Stimulated activated CD8-positive, alpha-beta memory T cell treated with anti-CD3 and anti-CD28 coated beads, Interleukin-12 subunit alpha, Interleukin-12 subunit beta, amount 100 ng/mL, for 24 hours (primary cell): Measurements from ENCODE around the gene CES5A.
"Not testable (repeated sequence)": the region's sequence is repeated elsewhere in the genome, so short reads cannot be mapped to it uniquely, and the experiment has no call there.

Source experiments
- DNase-seq: peaks from one replicate; pipeline ENCODE4 v3.0.0-alpha.2; 2020; ENCODE audit errors: extremely low read depth

Gene CES5A

GRCh38 chr16:55829232-55829631, 45.9 kb downstream of the CES5A start:
- DNase-seq = not testable (repeated sequence)

GRCh38 chr16:55828680-55829079, 46.5 kb downstream of the CES5A start:
- DNase-seq = no peak

GRCh38 chr16:55825115-55825728, 50.0 kb downstream of the CES5A start:
- DNase-seq = no peak

GRCh38 chr16:55824473-55825000, 50.6 kb downstream of the CES5A start:
- no peak for DNase-seq

GRCh38 chr16:55822280-55822810, 52.8 kb downstream of the CES5A start:
- DNase-seq = no peak

- no peak for DNase-seq
Observed at GRCh38 chr16:55821210-55821609, 54.0 kb downstream of the CES5A start.

- no peak for DNase-seq
Observed at GRCh38 chr16:55820615-55821014, 54.6 kb downstream of the CES5A start.

GRCh38 chr16:55817236-55817912, 57.8 kb downstream of the CES5A start:
- no peak for DNase-seq

- DNase-seq = not testable (repeated sequence)
Observed at GRCh38 chr16:55816222-55816621, 59.0 kb downstream of the CES5A start.

GRCh38 chr16:55815320-55815719, 59.9 kb downstream of the CES5A start:
- DNase-seq = no peak

GRCh38 chr16:55814174-55814573, 61.0 kb downstream of the CES5A start:
- DNase-seq = not testable (repeated sequence)

- not testable (repeated sequence) for DNase-seq
Observed at GRCh38 chr16:55813730-55814129, 61.4 kb downstream of the CES5A start.

- DNase-seq = no peak
Observed at GRCh38 chr16:55812951-55813350, 62.2 kb downstream of the CES5A start.

GRCh38 chr16:55811811-55812210, 63.4 kb downstream of the CES5A start:
- DNase-seq = no peak

- no peak for DNase-seq
Observed at GRCh38 chr16:55810451-55810961, 64.7 kb downstream of the CES5A start.

GRCh38 chr16:55809851-55810250, 65.3 kb downstream of the CES5A start:
- DNase-seq = no peak

GRCh38 chr16:55809386-55809785, 65.8 kb downstream of the CES5A start:
- no peak for DNase-seq

GRCh38 chr16:55808286-55808685, 66.9 kb downstream of the CES5A start:
- not testable (repeated sequence) for DNase-seq

GRCh38 chr16:55805104-55805503, 70.1 kb downstream of the CES5A start:
- DNase-seq = not testable (repeated sequence)

GRCh38 chr16:55803681-55804080, 71.5 kb downstream of the CES5A start:
- not testable (repeated sequence) for DNase-seq
